HS-27A (cell line): Measurements from ENCODE around the gene MXD4.

Experiments
- DNase-seq: peaks from one replicate; pipeline ENCODE4 v3.0.0-alpha.2; 2012; ENCODE audit warnings: low read depth, missing footprints

MXD4 gene

GRCh38 chr4:2261853-2262144 is at the start of gene MXD4:
MXD4 (minus strand) TSS chr4:2262109; CDS start chr4:2261980, 129 bp downstream.
- no peak for DNase-seq

- no peak for DNase-seq
Observed at GRCh38 chr4:2306773-2307410, 45.0 kb upstream of the MXD4 start.

GRCh38 chr4:2305766-2306501 is 44.0 kb upstream of the MXD4 start:
- no peak for DNase-seq

- DNase-seq, result no peak
Observed at GRCh38 chr4:2304877-2305561, 43.1 kb upstream of the MXD4 start.

- DNase-seq, result no peak
Observed at GRCh38 chr4:2304321-2304876, 42.5 kb upstream of the MXD4 start.

GRCh38 chr4:2303686-2304320 is 41.9 kb upstream of the MXD4 start:
- no peak for DNase-seq

GRCh38 chr4:2303121-2303685 is 41.3 kb upstream of the MXD4 start:
- DNase-seq, result no peak

GRCh38 chr4:2302387-2303119 is 40.6 kb upstream of the MXD4 start:
- DNase-seq, result no peak

GRCh38 chr4:2301806-2302205 is 39.9 kb upstream of the MXD4 start:
- no peak for DNase-seq

GRCh38 chr4:2301225-2301642 is 39.3 kb upstream of the MXD4 start:
- DNase-seq, result no peak

- DNase-seq, result no peak
Observed at GRCh38 chr4:2300431-2301224, 38.7 kb upstream of the MXD4 start.

GRCh38 chr4:2299794-2300193 is 37.9 kb upstream of the MXD4 start:
- no peak for DNase-seq

GRCh38 chr4:2298532-2298991 is 36.7 kb upstream of the MXD4 start:
- DNase-seq, result no peak

- no peak for DNase-seq
Observed at GRCh38 chr4:2297606-2298531, 36.0 kb upstream of the MXD4 start.

- no peak for DNase-seq
Observed at GRCh38 chr4:2296631-2297601, 35.0 kb upstream of the MXD4 start.

GRCh38 chr4:2295900-2296442 is 34.1 kb upstream of the MXD4 start:
- DNase-seq, result no peak

- no peak for DNase-seq
Observed at GRCh38 chr4:2295500-2295899, 33.6 kb upstream of the MXD4 start.

- no peak for DNase-seq
Observed at GRCh38 chr4:2292646-2293108, 30.8 kb upstream of the MXD4 start.
